Suprapubic skin (tissue), 4 donors: ENCODE measurements around the gene FCHO2.

Experiments used
- CTCF ChIP-seq, 2 donors: fragments of 200-600 bp in 1 of 2; fragments of 450-650 bp in 1 of 2; sonication (generic) in 1 of 2; IDR thresholded peaks; one replicate each; pipeline ENCODE4 v1.5.1; 2016 to 2019; ENCODE audit warnings: antibody characterized with exemption in 2 of 2, mild to moderate bottlenecking in 1 of 2, moderate library complexity in 1 of 2
- POLR2A ChIP-seq, 2 donors: fragments of 450-650 bp; IDR thresholded peaks; one replicate each; pipeline ENCODE4 v1.6.1; 2017; ENCODE audit warnings: antibody characterized with exemption in 2 of 2, mild to moderate bottlenecking in 2 of 2, moderate library complexity in 2 of 2
- POLR2AphosphoS5 ChIP-seq, 3 donors: sonication (generic); formaldehyde crosslinking; IDR thresholded peaks; one replicate each; pipeline ENCODE4 v1.6.1; 2017; ENCODE audit warnings: antibody characterized with exemption in 3 of 3

GRCh38 chr5:72985719-72986118 lies 29.9 kb downstream of the FCHO2 start:
- TF ChIP-seq POLR2A (IDR thresholded peaks at IDR 0.05) = no peak
- no peak for TF ChIP-seq POLR2AphosphoS5 (IDR thresholded peaks at IDR 0.05)
- no peak for TF ChIP-seq CTCF (IDR thresholded peaks at IDR 0.05)
